Erythroblast (primary cell): ENCODE results near the gene FAM184A.
"Not testable (repeated sequence)": the region's sequence is repeated elsewhere in the genome, so short reads cannot be mapped to it uniquely, and the experiment has no call there.

Experiments
- DNase-seq, 2 experiments: peaks; one replicate each; lab custom pipeline; 2025; lab: John Stamatoyannopoulos, UW
- GATA1 ChIP-seq: IDR thresholded peaks from 2 replicates; pipeline ENCODE4 v1.6.1; 2011; ENCODE audit warnings: low read depth, mild to moderate bottlenecking, control low read depth, low read length, moderate library complexity
- POLR2A ChIP-seq: IDR thresholded peaks from 2 replicates; pipeline ENCODE4 v1.6.1; 2011; ENCODE audit warnings: mild to moderate bottlenecking, low read length

FAM184A gene

GRCh38 chr6:119110601-119111548 lies 32.4 kb upstream of the FAM184A start:
- peak; percentile 67 to 80 for DNase-seq
- TF ChIP-seq GATA1: no peak
- no peak for TF ChIP-seq POLR2A

- no peak for DNase-seq
- no peak for TF ChIP-seq GATA1
- no peak for TF ChIP-seq POLR2A
Measured at GRCh38 chr6:119109654-119110325, 31.3 kb upstream of the FAM184A start.

GRCh38 chr6:119108076-119108475 lies 29.6 kb upstream of the FAM184A start:
- TF ChIP-seq GATA1: no peak
- TF ChIP-seq POLR2A: no peak
- no peak for DNase-seq

GRCh38 chr6:119105282-119105681 lies 26.8 kb upstream of the FAM184A start:
- DNase-seq: no peak
- TF ChIP-seq POLR2A (no peak), GATA1 (no peak)

- no peak for DNase-seq
- TF ChIP-seq POLR2A: no peak
- TF ChIP-seq GATA1: no peak
Measured at GRCh38 chr6:119102901-119103300, 24.4 kb upstream of the FAM184A start.

- TF ChIP-seq POLR2A (no peak), GATA1 (no peak)
- DNase-seq: no peak
Measured at GRCh38 chr6:119100115-119100514, 21.7 kb upstream of the FAM184A start.

- DNase-seq: not testable (repeated sequence)
Measured at GRCh38 chr6:119097815-119098361, 19.4 kb upstream of the FAM184A start.

- no peak for DNase-seq
Measured at GRCh38 chr6:119096721-119097565, 18.5 kb upstream of the FAM184A start.

GRCh38 chr6:119090256-119090655 lies 11.8 kb upstream of the FAM184A start:
- DNase-seq: no peak
- no peak for TF ChIP-seq POLR2A
- no peak for TF ChIP-seq GATA1

More at GRCh38 chr6:119096721-119097565, 18.5 kb upstream of the FAM184A start:
- TF ChIP-seq GATA1: no peak
- TF ChIP-seq POLR2A: no peak

- DNase-seq: no peak
- TF ChIP-seq GATA1: no peak
- TF ChIP-seq POLR2A: no peak
Measured at GRCh38 chr6:119084784-119085183, 6.3 kb upstream of the FAM184A start.

GRCh38 chr6:119083007-119083406 lies 4.5 kb upstream of the FAM184A start:
- TF ChIP-seq POLR2A (no peak), GATA1 (no peak)
- peak; percentile 11 to 12 for DNase-seq

GRCh38 chr6:119079283-119079809 lies 882 bp upstream of the FAM184A start:
- TF ChIP-seq POLR2A (no peak), GATA1 (no peak)
- DNase-seq: no peak
